Measurements from ENCODE around the gene MOCS3. TPM values are rescaled to one million over a fixed set of nuclear protein-coding genes. Genes with fewer than 3 reads are reported as not detected.

Gene MOCS3
- total RNA-seq, 1 experiment from 2014 or later, result 6.4 TPM

GRCh38 chr20:50911030-50911429, 47.6 kb upstream of the MOCS3 start:
- POLR2A ChIA-PET, result no interaction called here
- Histone ChIP-seq H3K9me2 (ENCODE audit: insufficient read depth) (no peaks in the 10 kb centered on the region), H3K9ac (ENCODE audit: low read length) (no peak overlapping the region), H3K27ac (ENCODE audit: low read depth, low read length) (no peak overlapping the region), H3K36me3 (ENCODE audit: control insufficient read depth in 1 of 2, insufficient read depth in 2 of 2, low read length in 2 of 2) (peaks cover 7 to 19% of the 10 kb centered on the region in 2 experiments; a peak in 2 of 4 replicates), H3K9me3 (ENCODE audit: control insufficient read depth in 1 of 2, insufficient read depth in 1 of 2, low read depth in 1 of 2, low read length in 2 of 2) (no peaks in the 10 kb centered on the region), H3K4me1 (ENCODE audit: control insufficient read depth in 1 of 2, insufficient read depth in 2 of 2, low read length in 2 of 2) (peaks cover 0 to 9% of the 10 kb centered on the region in 2 experiments; a peak in 1 of 4 replicates), H3K4me2 (ENCODE audit: low read length) (no peak overlapping the region), H3K4me3 (replicated peaks in 1 of 2; ENCODE audit: low read depth in 1 of 2, low read length in 2 of 2) (no peak overlapping the region), H2AFZ (ENCODE audit: low read depth, low read length, poor library complexity, severe bottlenecking) (no peak overlapping the region), H4K20me1 (ENCODE audit: insufficient read depth) (peaks cover 35% of the 10 kb centered on the region; the same call in 1 of the 2 replicates), H3K79me2 (ENCODE audit: insufficient read depth, low read length) (peaks cover 99% of the 10 kb centered on the region), H3K27me3 (ENCODE audit: insufficient read depth, low read length) (no peaks in the 10 kb centered on the region)
- RAD21 ChIA-PET (ENCODE audit: low non-redundant PET in 1 of 2, low total read pairs in 2 of 2, uncharacterized antibody in 2 of 2, unreplicated experiment in 2 of 2), result no interaction called here
- TF ChIP-seq FOSL1 (IDR thresholded peaks at IDR 0.05; ENCODE audit: low read depth) (no peak), EZH2 (IDR thresholded peaks at IDR 0.05) (no peak), ELF1 (IDR thresholded peaks at IDR 0.05; ENCODE audit: borderline replicate concordance, low read depth) (no peak), POLR2AphosphoS5 (IDR thresholded peaks at IDR 0.05; ENCODE audit: low read depth, low read length) (no peak), CEBPB (IDR thresholded peaks at IDR 0.05; ENCODE audit: low read depth) (no peak), SIN3A (IDR thresholded peaks at IDR 0.05; ENCODE audit: low read depth) (no peak), MAX (IDR thresholded peaks at IDR 0.05) (no peak), JUND (IDR thresholded peaks at IDR 0.05) (no peak), RAD21 (IDR thresholded peaks at IDR 0.05; ENCODE audit: low read depth) (no peak), EGR1 (IDR thresholded peaks at IDR 0.05; ENCODE audit: low read depth) (no peak), POLR2A (IDR thresholded peaks at IDR 0.05; ENCODE audit: borderline replicate concordance, extremely low read depth, insufficient read depth, insufficient read length) (no peak), TCF7L2 (IDR thresholded peaks at IDR 0.05; ENCODE audit: borderline replicate concordance, extremely low read depth, insufficient read depth, insufficient read length) (no peak), ZBTB33 (IDR thresholded peaks at IDR 0.05; ENCODE audit: extremely low read depth, insufficient replicate concordance, low read length) (no peak), YY1 (IDR thresholded peaks at IDR 0.05; ENCODE audit: extremely low read depth, insufficient replicate concordance, low read depth, low read length) (no peak)
- TF ChIP-seq, protein P1, sequence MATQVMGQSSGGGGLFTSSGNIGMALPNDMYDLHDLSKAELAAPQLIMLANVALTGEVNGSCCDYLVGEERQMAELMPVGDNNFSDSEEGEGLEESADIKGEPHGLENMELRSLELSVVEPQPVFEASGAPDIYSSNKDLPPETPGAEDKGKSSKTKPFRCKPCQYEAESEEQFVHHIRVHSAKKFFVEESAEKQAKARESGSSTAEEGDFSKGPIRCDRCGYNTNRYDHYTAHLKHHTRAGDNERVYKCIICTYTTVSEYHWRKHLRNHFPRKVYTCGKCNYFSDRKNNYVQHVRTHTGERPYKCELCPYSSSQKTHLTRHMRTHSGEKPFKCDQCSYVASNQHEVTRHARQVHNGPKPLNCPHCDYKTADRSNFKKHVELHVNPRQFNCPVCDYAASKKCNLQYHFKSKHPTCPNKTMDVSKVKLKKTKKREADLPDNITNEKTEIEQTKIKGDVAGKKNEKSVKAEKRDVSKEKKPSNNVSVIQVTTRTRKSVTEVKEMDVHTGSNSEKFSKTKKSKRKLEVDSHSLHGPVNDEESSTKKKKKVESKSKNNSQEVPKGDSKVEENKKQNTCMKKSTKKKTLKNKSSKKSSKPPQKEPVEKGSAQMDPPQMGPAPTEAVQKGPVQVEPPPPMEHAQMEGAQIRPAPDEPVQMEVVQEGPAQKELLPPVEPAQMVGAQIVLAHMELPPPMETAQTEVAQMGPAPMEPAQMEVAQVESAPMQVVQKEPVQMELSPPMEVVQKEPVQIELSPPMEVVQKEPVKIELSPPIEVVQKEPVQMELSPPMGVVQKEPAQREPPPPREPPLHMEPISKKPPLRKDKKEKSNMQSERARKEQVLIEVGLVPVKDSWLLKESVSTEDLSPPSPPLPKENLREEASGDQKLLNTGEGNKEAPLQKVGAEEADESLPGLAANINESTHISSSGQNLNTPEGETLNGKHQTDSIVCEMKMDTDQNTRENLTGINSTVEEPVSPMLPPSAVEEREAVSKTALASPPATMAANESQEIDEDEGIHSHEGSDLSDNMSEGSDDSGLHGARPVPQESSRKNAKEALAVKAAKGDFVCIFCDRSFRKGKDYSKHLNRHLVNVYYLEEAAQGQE (IDR thresholded peaks at IDR 0.05; ENCODE audit: low read depth), result no peak
- TF ChIP-seq, protein P2, sequence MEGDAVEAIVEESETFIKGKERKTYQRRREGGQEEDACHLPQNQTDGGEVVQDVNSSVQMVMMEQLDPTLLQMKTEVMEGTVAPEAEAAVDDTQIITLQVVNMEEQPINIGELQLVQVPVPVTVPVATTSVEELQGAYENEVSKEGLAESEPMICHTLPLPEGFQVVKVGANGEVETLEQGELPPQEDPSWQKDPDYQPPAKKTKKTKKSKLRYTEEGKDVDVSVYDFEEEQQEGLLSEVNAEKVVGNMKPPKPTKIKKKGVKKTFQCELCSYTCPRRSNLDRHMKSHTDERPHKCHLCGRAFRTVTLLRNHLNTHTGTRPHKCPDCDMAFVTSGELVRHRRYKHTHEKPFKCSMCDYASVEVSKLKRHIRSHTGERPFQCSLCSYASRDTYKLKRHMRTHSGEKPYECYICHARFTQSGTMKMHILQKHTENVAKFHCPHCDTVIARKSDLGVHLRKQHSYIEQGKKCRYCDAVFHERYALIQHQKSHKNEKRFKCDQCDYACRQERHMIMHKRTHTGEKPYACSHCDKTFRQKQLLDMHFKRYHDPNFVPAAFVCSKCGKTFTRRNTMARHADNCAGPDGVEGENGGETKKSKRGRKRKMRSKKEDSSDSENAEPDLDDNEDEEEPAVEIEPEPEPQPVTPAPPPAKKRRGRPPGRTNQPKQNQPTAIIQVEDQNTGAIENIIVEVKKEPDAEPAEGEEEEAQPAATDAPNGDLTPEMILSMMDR (IDR thresholded peaks at IDR 0.05 in 2 of 3, conservative IDR thresholded peaks at IDR 0.05 in 1 of 3; ENCODE audit: borderline replicate concordance in 1 of 3, insufficient read depth in 1 of 3, low read depth in 2 of 3, low read length in 2 of 3), result no peak
- DNase-seq (ENCODE audit: low read depth, low spot score), result no peak
- no TSS peak for BruUV-seq (replicated peaks)
- ATAC-seq, result no peak
- CTCF ChIA-PET, result interaction anchor here (1.4 kb wide), 1 partner anchor 18 kb away, joined by 3 read pairs; no protein-coding TSS in a partner anchor
- intact Hi-C loops (cut with micrococcal nuclease), result no loop called here
